Adrenal gland (tissue), 5 donors: ENCODE results near the gene GRK6.

Experiments used
- CTCF ChIP-seq, 6 experiments: fragments of 450-650 bp in 4 of 6; fragments of 200-600 bp in 2 of 6; sonication (generic) in 1 of 6; IDR thresholded peaks; 1 replicate in 5 of 6; 2 replicates in 1 of 6; pipeline versions ENCODE4 v1.5.1 to v1.8.0; 2016 to 2021; ENCODE audit warnings: antibody characterized with exemption in 6 of 6, mild to moderate bottlenecking in 2 of 6, moderate library complexity in 1 of 6
- POLR2A ChIP-seq, 2 donors: fragments of 450-650 bp; IDR thresholded peaks; one replicate each; pipeline ENCODE4 v1.6.1; 2017; ENCODE audit warnings: antibody characterized with exemption in 2 of 2, mild to moderate bottlenecking in 2 of 2, moderate library complexity in 1 of 2
- donor health status: DM: no; HTN: no; CAD: no.

- no peak for TF ChIP-seq CTCF (IDR thresholded peaks at IDR 0.05)
- no peak for TF ChIP-seq POLR2A (IDR thresholded peaks at IDR 0.05)
Observed at GRCh38 chr5:177475563-177476427, 49.3 kb downstream of the GRK6 start.
